Spleen (tissue), 7 donors: Measurements from ENCODE around the gene RIMS3.

Source experiments
- POLR2A ChIP-seq, 3 donors: fragments of 450-650 bp; IDR thresholded peaks; one replicate each; pipeline ENCODE4 v1.5.1; 2017; ENCODE audit warnings: antibody characterized with exemption in 3 of 3, mild to moderate bottlenecking in 1 of 3
- TF ChIP-seq, protein P1 (sequence below), 11 experiments: fragments of 200-600 bp in 7 of 11; fragments of 450-650 bp in 4 of 11; sonication (generic) in 4 of 11; IDR thresholded peaks in 8 of 11; conservative IDR thresholded peaks in 3 of 11; 1 replicate in 7 of 11; 2 replicates in 4 of 11; pipeline versions ENCODE4 v1.4.0 to v1.8.0; 2016 to 2021; ENCODE audit warnings: antibody characterized with exemption in 11 of 11, inconsistent platforms in 4 of 11, mild to moderate bottlenecking in 1 of 11
- donor health status: DM: no; HTN: no; CAD: no; lungs with moderate emphysema.
- donor health status: DM: no; HTN: no; CAD: no.
- donor health status: DM: no; HTN: no; CAD: no.

DNA sequence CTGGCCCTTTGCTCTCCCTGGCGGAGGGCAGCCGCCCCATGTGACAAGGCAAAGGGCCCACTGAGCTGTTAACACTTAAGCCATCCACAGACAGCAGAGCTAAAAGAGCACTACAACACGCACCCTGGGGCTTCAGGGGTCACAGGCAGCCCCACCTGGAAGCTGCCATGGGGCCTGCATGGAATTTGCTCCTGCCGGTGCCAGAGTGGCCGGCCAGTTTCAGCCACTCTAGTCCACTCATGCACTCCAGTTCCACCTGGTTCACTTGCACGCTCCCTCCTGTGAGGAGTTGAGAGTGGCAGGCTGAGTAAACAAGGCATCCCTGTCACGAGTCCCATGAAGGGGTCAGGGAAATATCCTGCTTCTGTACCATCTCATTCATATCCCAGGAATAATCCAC lies 55.3 kb downstream of the RIMS3 start:
- TF ChIP-seq, protein P1, sequence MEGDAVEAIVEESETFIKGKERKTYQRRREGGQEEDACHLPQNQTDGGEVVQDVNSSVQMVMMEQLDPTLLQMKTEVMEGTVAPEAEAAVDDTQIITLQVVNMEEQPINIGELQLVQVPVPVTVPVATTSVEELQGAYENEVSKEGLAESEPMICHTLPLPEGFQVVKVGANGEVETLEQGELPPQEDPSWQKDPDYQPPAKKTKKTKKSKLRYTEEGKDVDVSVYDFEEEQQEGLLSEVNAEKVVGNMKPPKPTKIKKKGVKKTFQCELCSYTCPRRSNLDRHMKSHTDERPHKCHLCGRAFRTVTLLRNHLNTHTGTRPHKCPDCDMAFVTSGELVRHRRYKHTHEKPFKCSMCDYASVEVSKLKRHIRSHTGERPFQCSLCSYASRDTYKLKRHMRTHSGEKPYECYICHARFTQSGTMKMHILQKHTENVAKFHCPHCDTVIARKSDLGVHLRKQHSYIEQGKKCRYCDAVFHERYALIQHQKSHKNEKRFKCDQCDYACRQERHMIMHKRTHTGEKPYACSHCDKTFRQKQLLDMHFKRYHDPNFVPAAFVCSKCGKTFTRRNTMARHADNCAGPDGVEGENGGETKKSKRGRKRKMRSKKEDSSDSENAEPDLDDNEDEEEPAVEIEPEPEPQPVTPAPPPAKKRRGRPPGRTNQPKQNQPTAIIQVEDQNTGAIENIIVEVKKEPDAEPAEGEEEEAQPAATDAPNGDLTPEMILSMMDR (IDR thresholded peaks at IDR 0.05 in 8 of 11, conservative IDR thresholded peaks at IDR 0.05 in 3 of 11): no peak
- TF ChIP-seq POLR2A (IDR thresholded peaks at IDR 0.05): no peak
